AG09309 (cell line): ENCODE results near the gene FAAP100.

Source experiments
- DNase-seq: peaks from one replicate; pipeline ENCODE4 v3.0.0-alpha.2; 2010; ENCODE audit warnings: low read depth
- H3K4me3 ChIP-seq: 2 replicates; pipeline ENCODE4 v1.5.1; 2011; ENCODE audit warnings: mild to moderate bottlenecking, low read depth, low read length, moderate library complexity; ENCODE audit not compliant: control insufficient read depth
- TF ChIP-seq, protein P1 (sequence below): IDR thresholded peaks from 2 replicates; pipeline ENCODE4 v1.5.1; 2011; ENCODE audit warnings: mild to moderate bottlenecking, low read depth, low read length, inconsistent platforms; ENCODE audit not compliant: insufficient read depth, control insufficient read depth; ENCODE audit errors: missing control alignments

The FAAP100 gene

DNA sequence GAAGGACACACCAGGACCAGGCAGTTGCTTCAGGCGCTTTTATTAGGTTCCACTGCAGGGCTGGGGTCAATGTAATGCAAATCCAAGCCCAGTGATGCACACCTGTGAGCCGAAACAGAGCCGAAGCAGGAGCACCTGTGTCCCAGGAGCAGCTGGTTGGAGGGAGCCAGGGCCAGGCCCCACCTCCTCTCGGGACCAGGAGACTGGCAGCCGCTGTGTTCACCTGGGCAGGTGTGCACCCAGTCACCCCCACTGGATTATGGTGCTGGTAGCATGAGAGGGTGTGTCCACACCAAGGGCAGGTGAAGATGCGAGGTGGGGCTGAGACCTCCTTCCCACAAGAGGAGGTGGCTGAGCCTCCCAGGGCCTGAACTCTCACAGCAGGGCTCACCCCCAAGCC lies 4.7 kb upstream of the FAAP100 start:
- TF ChIP-seq, protein P1, sequence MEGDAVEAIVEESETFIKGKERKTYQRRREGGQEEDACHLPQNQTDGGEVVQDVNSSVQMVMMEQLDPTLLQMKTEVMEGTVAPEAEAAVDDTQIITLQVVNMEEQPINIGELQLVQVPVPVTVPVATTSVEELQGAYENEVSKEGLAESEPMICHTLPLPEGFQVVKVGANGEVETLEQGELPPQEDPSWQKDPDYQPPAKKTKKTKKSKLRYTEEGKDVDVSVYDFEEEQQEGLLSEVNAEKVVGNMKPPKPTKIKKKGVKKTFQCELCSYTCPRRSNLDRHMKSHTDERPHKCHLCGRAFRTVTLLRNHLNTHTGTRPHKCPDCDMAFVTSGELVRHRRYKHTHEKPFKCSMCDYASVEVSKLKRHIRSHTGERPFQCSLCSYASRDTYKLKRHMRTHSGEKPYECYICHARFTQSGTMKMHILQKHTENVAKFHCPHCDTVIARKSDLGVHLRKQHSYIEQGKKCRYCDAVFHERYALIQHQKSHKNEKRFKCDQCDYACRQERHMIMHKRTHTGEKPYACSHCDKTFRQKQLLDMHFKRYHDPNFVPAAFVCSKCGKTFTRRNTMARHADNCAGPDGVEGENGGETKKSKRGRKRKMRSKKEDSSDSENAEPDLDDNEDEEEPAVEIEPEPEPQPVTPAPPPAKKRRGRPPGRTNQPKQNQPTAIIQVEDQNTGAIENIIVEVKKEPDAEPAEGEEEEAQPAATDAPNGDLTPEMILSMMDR = no peak
- H3K4me3 ChIP-seq = no peak overlapping the region
- DNase-seq = no peak

DNA sequence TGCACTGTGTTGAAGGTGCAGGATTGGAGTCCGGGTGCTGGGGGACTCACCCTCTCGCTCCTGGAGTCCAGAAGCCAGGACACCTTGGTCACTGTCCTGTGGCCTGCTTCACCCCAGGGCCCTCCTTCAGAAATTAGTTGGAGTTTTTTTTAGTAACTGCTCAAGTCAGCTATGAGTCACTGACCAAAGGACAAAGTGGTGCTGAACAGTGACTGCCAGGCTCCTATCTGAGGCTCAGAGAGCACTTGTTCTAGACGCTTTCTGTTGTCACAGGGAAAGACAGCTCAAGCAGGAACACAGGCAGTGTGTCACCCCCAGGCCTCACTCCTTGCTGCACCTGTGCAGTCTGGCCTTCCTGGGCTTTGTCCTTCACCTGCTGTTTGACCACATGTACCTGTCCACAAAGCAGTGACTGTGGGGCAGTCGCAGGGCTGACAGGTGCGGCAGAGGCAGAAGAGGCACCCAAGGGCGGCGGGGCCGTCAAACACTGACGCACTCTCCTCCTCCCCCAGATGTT lies 4.1 kb upstream of the FAAP100 start:
- TF ChIP-seq, protein P1 = no peak
- no peak for DNase-seq
- no peak overlapping the region for H3K4me3 ChIP-seq

DNA sequence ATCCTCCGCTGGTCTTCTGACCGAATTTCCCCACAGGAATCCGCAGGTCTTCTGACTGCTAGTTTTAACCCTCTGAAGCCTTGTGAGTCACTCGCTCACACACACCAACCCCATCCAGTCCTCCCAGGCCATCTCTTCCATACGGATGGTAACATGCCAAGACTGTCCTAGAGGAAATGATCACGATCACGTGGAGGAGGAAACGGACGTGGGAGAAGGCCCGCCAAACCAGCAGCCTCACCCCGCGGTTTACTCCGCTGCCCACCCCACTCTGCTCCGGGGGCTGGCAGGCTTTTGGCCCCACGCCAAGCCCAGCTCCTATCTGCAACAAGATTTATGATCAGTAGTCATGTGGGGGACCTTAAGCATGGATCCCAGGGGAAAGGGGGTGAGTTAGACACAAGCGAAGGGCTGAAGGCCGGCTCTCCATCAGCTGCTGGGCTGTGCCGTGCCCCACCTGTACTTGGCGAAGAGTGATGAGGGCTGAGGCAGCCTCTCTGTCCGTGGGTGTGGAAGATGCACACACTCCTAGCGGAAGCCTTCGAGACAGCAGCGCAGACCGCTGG lies 1.5 kb upstream of the FAAP100 start:
- H3K4me3 ChIP-seq = peak overlapping the region; percentile 78
- peak; percentile 84 for DNase-seq
- TF ChIP-seq, protein P1 = no peak

DNA sequence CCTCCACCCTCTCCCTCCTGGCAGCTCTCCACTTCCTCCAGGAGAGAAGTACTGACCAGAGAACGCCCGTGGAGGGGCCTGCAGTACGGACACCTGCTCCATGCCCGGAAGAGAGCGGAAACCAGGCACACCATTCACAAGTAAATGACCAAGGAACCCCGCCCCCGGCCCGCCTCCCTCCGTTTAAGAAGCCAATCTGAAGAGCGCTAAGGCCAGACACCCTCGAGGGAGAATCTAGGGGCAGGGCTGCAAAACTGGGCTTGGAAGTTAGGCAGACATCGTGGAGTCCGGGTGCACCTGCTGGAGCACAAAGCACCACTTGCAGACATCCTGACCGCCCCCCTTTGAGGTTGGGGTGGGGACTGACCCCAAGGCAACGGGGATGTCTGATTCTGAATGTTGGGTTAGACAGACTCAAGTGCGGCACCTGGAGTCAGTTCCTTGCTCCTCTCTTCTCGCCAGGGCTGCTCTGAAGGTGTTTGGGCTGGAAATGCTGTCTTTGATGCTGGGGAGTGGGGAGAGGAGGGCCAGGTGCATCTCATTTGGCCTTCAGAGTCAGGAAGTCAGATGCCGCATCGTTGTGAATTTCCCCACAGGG lies 964 bp upstream of the FAAP100 start:
- peak overlapping the region; percentile 78 for H3K4me3 ChIP-seq
- TF ChIP-seq, protein P1 = no peak
- no peak for DNase-seq

DNA sequence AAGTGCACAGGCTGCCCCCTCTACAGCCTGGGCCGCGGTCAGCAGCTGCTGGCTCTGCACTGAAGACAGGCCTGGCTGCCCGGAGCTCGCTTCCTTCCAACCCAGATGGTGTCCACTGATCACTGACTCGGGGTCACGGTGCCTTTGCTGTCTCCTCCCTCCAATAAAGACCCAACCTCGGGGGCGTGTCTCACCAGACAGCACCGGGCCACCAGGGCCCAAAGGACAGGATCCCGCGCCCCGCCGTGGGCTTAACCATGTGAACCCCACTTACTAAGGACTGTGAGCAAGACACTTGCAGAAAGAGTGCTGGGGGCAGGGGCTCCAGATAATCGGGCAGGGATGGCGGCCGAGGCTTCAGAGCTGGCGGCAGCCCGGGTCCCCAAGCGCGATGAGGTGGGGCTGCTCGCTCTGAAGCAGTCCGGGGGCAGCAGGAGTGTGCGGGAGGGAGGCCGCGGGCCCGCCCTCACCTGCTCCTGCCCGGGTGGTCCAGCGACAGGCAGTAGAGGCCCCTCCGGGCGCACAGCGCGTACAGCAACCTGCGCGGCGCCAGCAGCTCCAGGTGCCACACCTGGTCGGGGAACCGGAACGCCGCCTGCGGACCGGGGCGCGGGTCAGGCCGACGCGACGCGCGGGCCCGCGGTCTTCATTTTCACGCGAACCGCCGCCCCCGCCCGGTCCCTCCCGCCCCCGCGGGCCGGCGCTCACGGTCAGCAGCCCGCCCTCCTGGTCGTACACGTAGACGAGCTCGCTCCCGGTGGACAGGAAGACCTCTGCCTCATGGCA lies 502 bp downstream of the FAAP100 start:
- peak overlapping the region; percentile 78 for H3K4me3 ChIP-seq
- DNase-seq = no peak
- TF ChIP-seq, protein P1 = no peak

DNA sequence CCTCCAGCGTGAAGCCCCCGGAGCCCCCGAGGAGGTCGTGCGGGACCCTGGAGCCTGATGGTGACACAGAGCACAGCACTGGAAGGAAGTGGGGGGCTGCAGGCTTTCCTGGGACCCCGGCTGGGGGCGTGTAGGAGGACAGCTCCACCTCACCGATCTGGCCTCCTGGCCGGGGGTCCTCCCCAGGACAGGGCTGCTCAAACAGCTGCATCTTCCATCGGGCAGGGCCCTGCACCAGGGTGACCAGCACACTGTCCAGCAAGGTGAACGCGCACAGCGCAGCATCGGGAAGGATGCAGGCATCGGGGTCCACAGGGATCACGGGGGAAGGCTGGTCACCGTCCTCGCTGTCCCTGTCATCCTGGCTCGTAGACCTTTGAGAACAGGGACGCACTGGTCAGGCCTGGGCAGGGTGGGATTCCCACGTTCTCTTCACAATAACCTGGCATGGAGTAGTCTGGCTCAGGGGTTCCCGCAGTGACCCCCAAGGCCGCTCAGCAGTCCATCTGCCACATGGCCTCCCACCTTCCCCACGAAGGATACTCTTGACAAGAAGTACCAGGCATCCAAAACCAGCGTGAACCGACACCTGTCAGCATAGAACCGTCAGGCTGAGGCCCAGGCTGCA lies 1.2 kb downstream of the FAAP100 start:
- DNase-seq = no peak
- H3K4me3 ChIP-seq = peak overlapping the region; percentile 78
- TF ChIP-seq, protein P1 = no peak
